ENCODE measurements around the gene PRDM16. TPM values are rescaled to one million over a fixed set of nuclear protein-coding genes. Genes with fewer than 3 reads are reported as not detected.

The PRDM16 gene
- polyA plus RNA-seq, 1 donor from 2014 or later, result 0.21 TPM

DNA sequence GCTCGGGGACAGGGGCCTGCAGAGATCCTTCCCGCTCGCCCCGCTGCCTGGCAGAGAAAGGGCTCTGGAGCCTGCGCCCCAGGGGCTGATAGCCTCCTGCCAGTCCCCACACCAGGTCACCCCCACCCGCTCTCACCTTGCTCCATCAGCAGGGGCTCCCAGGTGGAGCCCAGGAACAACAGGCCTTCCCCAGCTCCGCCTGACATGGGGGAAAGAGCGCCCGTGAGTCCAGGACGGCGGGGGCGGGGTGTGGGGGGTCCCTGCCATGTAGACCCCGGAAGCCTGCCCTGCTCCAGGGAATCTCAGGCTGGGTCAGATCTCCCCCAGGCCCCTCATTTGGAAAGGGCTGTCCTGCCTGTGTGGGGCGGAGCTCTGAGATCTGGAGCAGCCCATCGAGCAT lies 166.5 kb downstream of the PRDM16 start:
- no peak overlapping the region for H3K27ac ChIP-seq (ENCODE audit: low read length)
- no peak overlapping the region for H3K9ac ChIP-seq (ENCODE audit: low read length)
- TF ChIP-seq EZH2 (IDR thresholded peaks at IDR 0.05; ENCODE audit: borderline replicate concordance, insufficient read depth, low read length, poor library complexity, severe bottlenecking) (no peak), RAD21 (conservative IDR thresholded peaks at IDR 0.05) (no peak), POLR2AphosphoS5 (IDR thresholded peaks at IDR 0.05) (no peak), TAF1 (IDR thresholded peaks at IDR 0.05; ENCODE audit: low read depth) (no peak), SMC3 (conservative IDR thresholded peaks at IDR 0.05; ENCODE audit: poor library complexity) (no peak)
- TF ChIP-seq, protein P1, sequence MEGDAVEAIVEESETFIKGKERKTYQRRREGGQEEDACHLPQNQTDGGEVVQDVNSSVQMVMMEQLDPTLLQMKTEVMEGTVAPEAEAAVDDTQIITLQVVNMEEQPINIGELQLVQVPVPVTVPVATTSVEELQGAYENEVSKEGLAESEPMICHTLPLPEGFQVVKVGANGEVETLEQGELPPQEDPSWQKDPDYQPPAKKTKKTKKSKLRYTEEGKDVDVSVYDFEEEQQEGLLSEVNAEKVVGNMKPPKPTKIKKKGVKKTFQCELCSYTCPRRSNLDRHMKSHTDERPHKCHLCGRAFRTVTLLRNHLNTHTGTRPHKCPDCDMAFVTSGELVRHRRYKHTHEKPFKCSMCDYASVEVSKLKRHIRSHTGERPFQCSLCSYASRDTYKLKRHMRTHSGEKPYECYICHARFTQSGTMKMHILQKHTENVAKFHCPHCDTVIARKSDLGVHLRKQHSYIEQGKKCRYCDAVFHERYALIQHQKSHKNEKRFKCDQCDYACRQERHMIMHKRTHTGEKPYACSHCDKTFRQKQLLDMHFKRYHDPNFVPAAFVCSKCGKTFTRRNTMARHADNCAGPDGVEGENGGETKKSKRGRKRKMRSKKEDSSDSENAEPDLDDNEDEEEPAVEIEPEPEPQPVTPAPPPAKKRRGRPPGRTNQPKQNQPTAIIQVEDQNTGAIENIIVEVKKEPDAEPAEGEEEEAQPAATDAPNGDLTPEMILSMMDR (IDR thresholded peaks at IDR 0.05; ENCODE audit: poor library complexity, severe bottlenecking), result no peak
- no peaks in the 10 kb centered on the region for H3K36me3 ChIP-seq (ENCODE audit: insufficient read depth, low read length)
- H4K20me1 ChIP-seq (ENCODE audit: insufficient read depth), result no peaks in the 10 kb centered on the region
- H3K9me3 ChIP-seq (ENCODE audit: low read length), result no peaks in the 10 kb centered on the region
- no peaks in the 10 kb centered on the region for H3F3A ChIP-seq (ENCODE audit: insufficient read depth, low read length, poor library complexity, severe bottlenecking)
- H3K4me3 ChIP-seq (ENCODE audit: low read length), result no peak overlapping the region
- H2AFZ ChIP-seq (ENCODE audit: low read depth, low read length), result no peak overlapping the region
- no peaks in the 10 kb centered on the region for H3K27me3 ChIP-seq (ENCODE audit: insufficient read depth, low read depth, low read length)
- H3K9me2 ChIP-seq (ENCODE audit: insufficient read depth, low read length), result no peaks in the 10 kb centered on the region
- H3K79me2 ChIP-seq (replicated peaks; ENCODE audit: insufficient read depth, low read length), result no peaks in the 10 kb centered on the region
- no peak overlapping the region for H3K4me2 ChIP-seq (ENCODE audit: low read length)

DNA sequence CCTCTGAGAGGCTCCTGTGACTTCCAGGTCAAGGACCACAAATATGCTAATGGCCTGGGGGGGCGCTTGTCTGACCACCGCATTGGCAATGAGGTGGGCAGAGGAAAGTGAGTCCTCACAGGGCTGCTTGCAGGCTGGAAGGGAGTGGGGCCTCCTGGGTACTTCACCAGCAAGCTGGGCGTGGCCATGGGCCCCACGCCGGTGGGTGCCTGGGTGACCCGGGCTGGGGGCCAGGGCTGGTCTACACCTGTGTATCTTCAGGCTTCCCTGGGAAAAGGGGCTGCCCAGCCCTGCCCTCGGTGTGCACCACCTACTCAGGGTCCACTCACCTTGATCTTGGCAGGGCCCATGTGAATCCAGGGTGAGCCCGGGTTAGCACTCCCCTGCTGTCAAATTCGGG lies 167.4 kb downstream of the PRDM16 start:
- no peak overlapping the region for H3K4me2 ChIP-seq (ENCODE audit: low read length)
- H3K27me3 ChIP-seq (ENCODE audit: insufficient read depth, low read depth, low read length), result no peaks in the 10 kb centered on the region
- H3K79me2 ChIP-seq (replicated peaks; ENCODE audit: insufficient read depth, low read length), result no peaks in the 10 kb centered on the region
- no peak overlapping the region for H2AFZ ChIP-seq (ENCODE audit: low read depth, low read length)
- H3F3A ChIP-seq (ENCODE audit: insufficient read depth, low read length, poor library complexity, severe bottlenecking), result no peaks in the 10 kb centered on the region
- H3K27ac ChIP-seq (ENCODE audit: low read length), result no peak overlapping the region
- TF ChIP-seq POLR2AphosphoS5 (IDR thresholded peaks at IDR 0.05) (no peak), EZH2 (IDR thresholded peaks at IDR 0.05; ENCODE audit: borderline replicate concordance, insufficient read depth, low read length, poor library complexity, severe bottlenecking) (no peak), MXI1 (conservative IDR thresholded peaks at IDR 0.05; ENCODE audit: poor library complexity, severe bottlenecking) (no peak), EP300 (conservative IDR thresholded peaks at IDR 0.05; ENCODE audit: poor library complexity, severe bottlenecking) (no peak), TAF1 (IDR thresholded peaks at IDR 0.05; ENCODE audit: low read depth) (no peak), SMC3 (conservative IDR thresholded peaks at IDR 0.05; ENCODE audit: poor library complexity) (no peak), RAD21 (conservative IDR thresholded peaks at IDR 0.05) (no peak)
- TF ChIP-seq, protein P1 (IDR thresholded peaks at IDR 0.05; ENCODE audit: poor library complexity, severe bottlenecking), result no peak
- TF ChIP-seq, protein P2, sequence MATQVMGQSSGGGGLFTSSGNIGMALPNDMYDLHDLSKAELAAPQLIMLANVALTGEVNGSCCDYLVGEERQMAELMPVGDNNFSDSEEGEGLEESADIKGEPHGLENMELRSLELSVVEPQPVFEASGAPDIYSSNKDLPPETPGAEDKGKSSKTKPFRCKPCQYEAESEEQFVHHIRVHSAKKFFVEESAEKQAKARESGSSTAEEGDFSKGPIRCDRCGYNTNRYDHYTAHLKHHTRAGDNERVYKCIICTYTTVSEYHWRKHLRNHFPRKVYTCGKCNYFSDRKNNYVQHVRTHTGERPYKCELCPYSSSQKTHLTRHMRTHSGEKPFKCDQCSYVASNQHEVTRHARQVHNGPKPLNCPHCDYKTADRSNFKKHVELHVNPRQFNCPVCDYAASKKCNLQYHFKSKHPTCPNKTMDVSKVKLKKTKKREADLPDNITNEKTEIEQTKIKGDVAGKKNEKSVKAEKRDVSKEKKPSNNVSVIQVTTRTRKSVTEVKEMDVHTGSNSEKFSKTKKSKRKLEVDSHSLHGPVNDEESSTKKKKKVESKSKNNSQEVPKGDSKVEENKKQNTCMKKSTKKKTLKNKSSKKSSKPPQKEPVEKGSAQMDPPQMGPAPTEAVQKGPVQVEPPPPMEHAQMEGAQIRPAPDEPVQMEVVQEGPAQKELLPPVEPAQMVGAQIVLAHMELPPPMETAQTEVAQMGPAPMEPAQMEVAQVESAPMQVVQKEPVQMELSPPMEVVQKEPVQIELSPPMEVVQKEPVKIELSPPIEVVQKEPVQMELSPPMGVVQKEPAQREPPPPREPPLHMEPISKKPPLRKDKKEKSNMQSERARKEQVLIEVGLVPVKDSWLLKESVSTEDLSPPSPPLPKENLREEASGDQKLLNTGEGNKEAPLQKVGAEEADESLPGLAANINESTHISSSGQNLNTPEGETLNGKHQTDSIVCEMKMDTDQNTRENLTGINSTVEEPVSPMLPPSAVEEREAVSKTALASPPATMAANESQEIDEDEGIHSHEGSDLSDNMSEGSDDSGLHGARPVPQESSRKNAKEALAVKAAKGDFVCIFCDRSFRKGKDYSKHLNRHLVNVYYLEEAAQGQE (IDR thresholded peaks at IDR 0.05; ENCODE audit: borderline replicate concordance), result no peak
- H3K9me2 ChIP-seq (ENCODE audit: insufficient read depth, low read length), result no peaks in the 10 kb centered on the region
- no peaks in the 10 kb centered on the region for H3K36me3 ChIP-seq (ENCODE audit: insufficient read depth, low read length)
- no peak overlapping the region for H3K4me3 ChIP-seq (ENCODE audit: low read length)
- H4K20me1 ChIP-seq (ENCODE audit: insufficient read depth), result no peaks in the 10 kb centered on the region
- no peak overlapping the region for H3K9ac ChIP-seq (ENCODE audit: low read length)
- no peaks in the 10 kb centered on the region for H3K9me3 ChIP-seq (ENCODE audit: low read length)

Measured in neural cell (in vitro differentiated cells).